Esophagus (tissue), 2 donors: ENCODE measurements around the gene PLA2G12A. TPM values are rescaled to one million over a fixed set of nuclear protein-coding genes. Genes with fewer than 3 reads are reported as not detected.

Experiments used
- H3K27ac ChIP-seq, 2 donors: one replicate each; pipeline ENCODE4 v1.5.1; 2013; ENCODE audit warnings: low read depth in 2 of 2, mild to moderate bottlenecking in 2 of 2, inconsistent platforms in 1 of 2, low read length in 1 of 2, moderate library complexity in 1 of 2
- H3K27me3 ChIP-seq, 2 donors: one replicate each; pipeline ENCODE4 v1.6.1; 2013; ENCODE audit warnings: low read length in 2 of 2, control low read depth in 1 of 2, mild to moderate bottlenecking in 1 of 2; ENCODE audit not compliant: insufficient read depth in 2 of 2, control insufficient read depth in 1 of 2
- H3K36me3 ChIP-seq, 2 donors: one replicate each; pipeline ENCODE4 v1.6.1; 2013; ENCODE audit warnings: low read length in 1 of 2; ENCODE audit not compliant: control insufficient read depth in 2 of 2, insufficient read depth in 2 of 2
- H3K4me1 ChIP-seq, 2 donors: one replicate each; pipeline ENCODE4 v1.6.1; 2013; ENCODE audit warnings: low read length in 1 of 2; ENCODE audit not compliant: control insufficient read depth in 2 of 2, insufficient read depth in 2 of 2
- H3K4me3 ChIP-seq, 2 donors: one replicate each; pipeline ENCODE4 v1.5.1; 2013; ENCODE audit warnings: low read length in 2 of 2, mild to moderate bottlenecking in 2 of 2, low read depth in 1 of 2, moderate library complexity in 1 of 2
- H3K9me3 ChIP-seq, 2 donors: one replicate each; pipeline ENCODE4 v1.6.1; 2013; ENCODE audit warnings: mild to moderate bottlenecking in 2 of 2, low read depth in 1 of 2, low read length in 1 of 2, moderate library complexity in 1 of 2; ENCODE audit not compliant: control insufficient read depth in 2 of 2, insufficient read depth in 1 of 2
- WGBS, 2 donors: extraction: QIAGEN DNeasy Blood & Tissue Kit; methylation state at CpG; one replicate each; pipeline ENCODE4 v1.1.7; 2013; 5-methylcytosine and 5-hydroxymethylcytosine counted together
- polyA plus RNA-seq, 2 donors: library from polyadenylated mRNA; stranded (reverse); fragments of 200-250 nt; gene quantifications; one replicate each; pipeline ENCODE4 v1.2.3, GENCODE V29; 2013
- donor health status: healthy with polysubstance abuse.
- donor health status: Bipolar disorder and iron deficiency.

Gene PLA2G12A
- polyA plus RNA-seq, 2 donors = 5.5 to 24.8 TPM

DNA sequence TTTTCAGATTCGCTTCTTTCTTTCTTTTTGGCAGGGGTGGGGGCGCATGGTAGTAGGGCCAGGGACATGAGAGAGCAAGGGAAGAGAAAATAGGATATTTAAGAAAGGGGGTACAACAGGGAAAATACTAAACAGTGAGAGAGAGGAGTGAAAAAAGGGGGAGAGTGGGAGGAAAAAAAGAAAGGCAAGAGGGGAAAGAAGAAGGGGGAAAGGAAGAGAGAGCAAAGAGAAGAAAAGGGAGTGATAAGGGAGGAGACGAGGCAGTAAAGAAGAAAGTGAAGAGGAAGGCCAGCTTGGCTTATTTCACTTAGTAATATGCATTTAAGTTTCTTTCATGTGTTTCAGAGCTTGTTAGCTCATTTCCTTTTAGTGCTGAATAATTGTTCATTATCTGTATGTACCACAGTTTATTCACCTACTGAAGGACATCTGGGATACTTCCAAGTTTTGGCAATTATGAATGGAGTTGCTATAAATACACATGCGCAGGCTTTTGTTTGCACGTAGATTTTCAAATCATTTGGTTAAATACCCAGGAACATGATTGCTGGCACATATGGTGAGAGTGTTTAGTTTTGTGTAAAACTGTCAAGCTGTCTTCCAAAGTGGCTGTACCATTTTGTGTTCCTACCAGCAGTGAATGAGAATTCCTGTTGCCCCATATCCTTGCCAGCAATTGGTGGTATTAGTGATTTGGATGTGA lies 63.9 kb downstream of the PLA2G12A start:
- Histone ChIP-seq H3K36me3 (peaks cover 0 to 4% of the 10 kb centered on the region in 2 donors), H3K4me1 (no peaks in the 10 kb centered on the region), H3K27me3 (no peaks in the 10 kb centered on the region), H3K9me3 (no peaks in the 10 kb centered on the region), H3K4me3 (no peak overlapping the region), H3K27ac (no peak overlapping the region)
- 70% methylated on average over 5 of the region's 5 CpGs for WGBS, 2 donors

DNA sequence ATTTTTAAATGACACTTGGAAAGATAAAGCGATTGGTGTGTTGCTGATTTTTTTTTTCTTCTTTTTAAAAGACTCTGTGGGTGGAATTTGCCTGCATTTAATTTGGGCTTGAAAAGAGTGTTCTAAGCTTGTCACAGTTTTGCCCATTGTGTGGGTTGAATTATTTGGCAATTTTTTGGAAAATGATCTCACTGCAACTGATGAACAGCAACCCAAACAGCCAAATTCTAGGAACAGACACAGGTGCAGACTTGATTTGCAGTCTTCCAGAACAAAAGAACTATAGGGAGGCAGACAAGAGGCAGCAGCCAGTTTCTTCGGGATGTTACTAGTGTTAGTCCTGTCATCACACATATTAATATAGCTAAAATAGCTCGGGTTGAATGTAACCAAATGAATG lies 67.1 kb downstream of the PLA2G12A start:
- Histone ChIP-seq H3K27me3 (no peaks in the 10 kb centered on the region), H3K4me3 (no peak overlapping the region), H3K27ac (no peak overlapping the region), H3K36me3 (peaks cover 0 to 4% of the 10 kb centered on the region in 2 donors), H3K4me1 (no peaks in the 10 kb centered on the region), H3K9me3 (no peaks in the 10 kb centered on the region)
- 35 to 49% methylated on average over 3 of the region's 3 CpGs for WGBS, 2 donors

DNA sequence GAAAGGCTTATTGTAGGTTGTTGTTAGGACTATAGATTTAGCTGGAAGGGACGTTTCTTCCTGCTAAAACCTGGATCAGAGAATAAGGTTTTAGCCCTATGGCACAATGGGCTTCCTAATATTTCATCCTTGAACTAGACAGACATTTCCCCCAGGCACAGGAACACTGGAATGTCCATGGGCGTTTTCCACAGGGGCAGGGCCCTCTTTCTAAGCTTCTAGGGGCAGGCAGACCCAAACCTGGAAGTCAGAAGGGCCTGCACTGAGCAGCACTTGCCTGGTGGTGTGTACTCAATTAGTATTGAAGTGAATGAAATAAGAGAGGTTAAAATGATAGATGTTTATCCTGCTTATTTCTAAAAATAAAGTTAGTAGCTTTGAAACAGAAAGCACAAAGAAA lies 67.8 kb downstream of the PLA2G12A start:
- H3K36me3 ChIP-seq = peaks cover 0 to 4% of the 10 kb centered on the region in 2 donors
- 51 to 53% methylated on average over 2 of the region's 2 CpGs for WGBS, 2 donors

More for the DNA sequence above, 67.8 kb downstream of the PLA2G12A start:
- Histone ChIP-seq H3K27ac (no peak overlapping the region), H3K4me1 (no peaks in the 10 kb centered on the region), H3K4me3 (no peak overlapping the region), H3K27me3 (no peaks in the 10 kb centered on the region), H3K9me3 (no peaks in the 10 kb centered on the region)

Other genes starting within 250 kb of the PLA2G12A start
- 1 to 10 TPM; 4.3 to 9.4 TPM for gene MCUB, start 169.8 kb downstream of the PLA2G12A start, polyA plus RNA-seq
- gene CASP6, start 26.6 kb downstream of the PLA2G12A start, polyA plus RNA-seq = 10 to 100 TPM in 1 of 2 donors, 1 to 10 TPM in 1; 7.2 to 11.2 TPM
- gene CFI, start 71.9 kb upstream of the PLA2G12A start, polyA plus RNA-seq = 1 to 10 TPM; 5.7 to 7.9 TPM
- 10 to 100 TPM; 15.9 to 23.1 TPM for gene GAR1, start 85.7 kb upstream of the PLA2G12A start, polyA plus RNA-seq
- under 1 TPM; 0.06 to 0.07 TPM for gene RRH, start 97.9 kb upstream of the PLA2G12A start, polyA plus RNA-seq
- gene LRIT3, start 118.0 kb upstream of the PLA2G12A start, polyA plus RNA-seq = under 1 TPM; 0.11 to 0.24 TPM
- gene EGF, start 182.8 kb upstream of the PLA2G12A start, polyA plus RNA-seq = under 1 TPM; 0.10 to 0.25 TPM